IMR-90 (cell line): ENCODE data around the gene MICAL1. TPM values are rescaled to one million over a fixed set of nuclear protein-coding genes. Genes with fewer than 3 reads are reported as not detected.

Experiments used
- ATAC-seq: fragments of 200-7000 bp; cut with Tn5 transposase; 2 replicates; pipeline ENCODE4 v1.9.1; 2020; ENCODE audit warnings: low read depth, mild to moderate bottlenecking, moderate library complexity
- BruUV-seq: library from RNA; stranded (reverse); fragments of 400-500 nt; replicated peaks from 2 replicates; lab custom pipeline; 2021; lab: Mats Ljungman, UMichigan
- CTCF ChIA-PET: fragments of 300-600 bp; formaldehyde crosslinking; extraction: SDS; loops from one replicate; lab custom pipeline; 2021; ENCODE audit warnings: antibody characterized with exemption; lab: Yijun Ruan, JAX
- POLR2A ChIA-PET: fragments of 300-600 bp; sonication (Branson Sonifier 250); formaldehyde crosslinking; loops from one replicate; lab custom pipeline; 2022; ENCODE audit warnings: antibody characterized with exemption; ENCODE audit not compliant: unreplicated experiment; lab: Charles Lee
- DNase-seq: peaks from one replicate; pipeline ENCODE4 v3.0.0; 2013
- H2AFZ ChIP-seq: replicated peaks from 2 replicates; pipeline ENCODE3; 2013; ENCODE audit warnings: low read length, mild to moderate bottlenecking; ENCODE audit not compliant: poor library complexity
- H2AK5ac ChIP-seq: 2 replicates; pipeline ENCODE4 v1.6.1; 2013; ENCODE audit warnings: low read depth, low read length, inconsistent platforms
- H2AK9ac ChIP-seq: replicated peaks from 2 replicates; pipeline ENCODE3; 2013; ENCODE audit warnings: mild to moderate bottlenecking, low read depth, low read length, moderate library complexity; ENCODE audit not compliant: poor library complexity
- H2BK120ac ChIP-seq: 2 replicates; pipeline ENCODE4 v1.6.1; 2013; ENCODE audit warnings: low read depth, low read length, inconsistent platforms
- H2BK15ac ChIP-seq: 3 replicates; pipeline ENCODE4 v1.6.1; 2013; ENCODE audit warnings: low read depth, low read length, inconsistent platforms
- H2BK20ac ChIP-seq: 2 replicates; pipeline ENCODE4 v1.6.1; 2013; ENCODE audit warnings: low read depth, mild to moderate bottlenecking, inconsistent platforms, low read length, moderate library complexity
- H2BK5ac ChIP-seq: 2 replicates; pipeline ENCODE4 v1.6.1; 2013; ENCODE audit warnings: mild to moderate bottlenecking, low read depth, low read length, inconsistent platforms; ENCODE audit not compliant: poor library complexity, severe bottlenecking
- H3K14ac ChIP-seq: replicated peaks from 2 replicates; pipeline ENCODE4 v1.6.1; 2013; ENCODE audit warnings: low read depth, low read length, inconsistent platforms
- H3K18ac ChIP-seq: 2 replicates; pipeline ENCODE4 v1.6.1; 2013; ENCODE audit warnings: low read depth, low read length, control low read depth
- H3K23ac ChIP-seq: 2 replicates; pipeline ENCODE4 v1.6.1; 2013; ENCODE audit warnings: low read depth, low read length, inconsistent platforms
- H3K27ac ChIP-seq: 2 replicates; pipeline ENCODE4 v1.5.1; 2013; ENCODE audit warnings: mild to moderate bottlenecking, control low read depth, low read length; ENCODE audit not compliant: insufficient read depth
- H3K27me3 ChIP-seq: 2 replicates; pipeline ENCODE4 v1.6.1; 2013; ENCODE audit warnings: low read length; ENCODE audit not compliant: control insufficient read depth, insufficient read depth
- H3K36me3 ChIP-seq: 2 replicates; pipeline ENCODE4 v1.6.1; 2013; ENCODE audit warnings: low read length, mixed read lengths; ENCODE audit not compliant: control insufficient read depth, insufficient read depth
- H3K4ac ChIP-seq: 2 replicates; pipeline ENCODE4 v1.6.1; 2013; ENCODE audit warnings: low read depth, low read length, inconsistent platforms
- H3K4me1 ChIP-seq: 2 replicates; pipeline ENCODE4 v1.6.1; 2013; ENCODE audit warnings: low read length, mixed read lengths; ENCODE audit not compliant: control insufficient read depth, insufficient read depth
- H3K4me2 ChIP-seq: 2 replicates; pipeline ENCODE4 v1.6.1; 2013; ENCODE audit warnings: low read depth, mild to moderate bottlenecking, control low read depth, low read length, moderate library complexity
- H3K4me3 ChIP-seq: 2 replicates; pipeline ENCODE4 v1.5.1; 2013; ENCODE audit warnings: low read depth, mild to moderate bottlenecking, control low read depth, low read length, moderate library complexity; ENCODE audit not compliant: insufficient read depth
- H3K56ac ChIP-seq: 2 replicates; pipeline ENCODE4 v1.6.1; 2013; ENCODE audit warnings: low read length, inconsistent platforms; ENCODE audit not compliant: insufficient read depth; ENCODE audit errors: extremely low read depth
- H3K79me1 ChIP-seq, 2 experiments: 2 replicates each; pipeline ENCODE4 v1.6.1; 2013; ENCODE audit warnings: low read length in 2 of 2, inconsistent platforms in 1 of 2, low read depth in 1 of 2
- H3K9ac ChIP-seq: 2 replicates; pipeline ENCODE4 v1.6.1; 2013; ENCODE audit warnings: low read depth, low read length, control low read depth
- H3K9me1 ChIP-seq: 2 replicates; pipeline ENCODE4 v1.6.1; 2013; ENCODE audit warnings: low read length, inconsistent platforms; ENCODE audit not compliant: insufficient read depth
- H3K9me3 ChIP-seq: 2 replicates; pipeline ENCODE4 v1.6.1; 2013; ENCODE audit warnings: low read length; ENCODE audit not compliant: control insufficient read depth, insufficient read depth
- H4K20me1 ChIP-seq: 2 replicates; pipeline ENCODE4 v1.6.1; 2013; ENCODE audit warnings: low read length, inconsistent platforms; ENCODE audit not compliant: insufficient read depth
- H4K5ac ChIP-seq: 2 replicates; pipeline ENCODE4 v1.6.1; 2013; ENCODE audit warnings: mild to moderate bottlenecking, low read depth, low read length, control low read depth
- H4K8ac ChIP-seq, 2 experiments: 2 replicates each; pipeline ENCODE4 v1.6.1; 2013; ENCODE audit warnings: low read depth in 2 of 2, low read length in 2 of 2, control low read depth in 1 of 2, inconsistent platforms in 1 of 2
- H4K91ac ChIP-seq: 2 replicates; pipeline ENCODE4 v1.6.1; 2013; ENCODE audit warnings: low read depth, low read length, inconsistent platforms; ENCODE audit not compliant: insufficient read depth
- BHLHE40 ChIP-seq: fragments of 150-350 bp; IDR thresholded peaks from 2 replicates; pipeline ENCODE4 v1.6.1; 2016; ENCODE audit warnings: mild to moderate bottlenecking, low read depth, low read length
- CHD1 ChIP-seq: IDR thresholded peaks from 2 replicates; pipeline ENCODE4 v1.6.1; 2012; ENCODE audit warnings: low read depth, low read length, improper control_type of control experiment
- FOS ChIP-seq: fragments of 150-350 bp; IDR thresholded peaks from 2 replicates; pipeline ENCODE4 v1.6.1; 2016; ENCODE audit warnings: low read depth, low read length
- MAZ ChIP-seq: IDR thresholded peaks from 2 replicates; pipeline ENCODE4 v1.6.1; 2012; ENCODE audit warnings: low read depth, mild to moderate bottlenecking, low read length, improper control_type of control experiment, moderate library complexity, borderline replicate concordance
- MXI1 ChIP-seq: IDR thresholded peaks from 2 replicates; pipeline ENCODE4 v1.6.1; 2012; ENCODE audit warnings: low read depth, mild to moderate bottlenecking, low read length, moderate library complexity, borderline replicate concordance
- POLR2A ChIP-seq: IDR thresholded peaks from 2 replicates; pipeline ENCODE4 v1.6.1; 2012; ENCODE audit warnings: mild to moderate bottlenecking, low read depth, low read length
- RAD21 ChIP-seq: IDR thresholded peaks from 2 replicates; pipeline ENCODE4 v1.6.1; 2012; ENCODE audit warnings: low read length, improper control_type of control experiment
- RFX5 ChIP-seq: IDR thresholded peaks from 2 replicates; pipeline ENCODE4 v1.8.0; 2012; ENCODE audit warnings: low read depth, mild to moderate bottlenecking, low read length, moderate library complexity
- SMC3 ChIP-seq: fragments of 150-350 bp; IDR thresholded peaks from 2 replicates; pipeline ENCODE4 v1.6.1; 2016; ENCODE audit warnings: low read depth, mild to moderate bottlenecking, antibody characterized with exemption, low read length, moderate library complexity
- WGBS, 2 experiments: methylation state at CpG; one replicate each; pipeline versions ENCODE4 v1.1.5 to v1.1.7; 2013; ENCODE audit warnings: missing lambda C conversion rate in 2 of 2; ENCODE audit not compliant: insufficient read length in 1 of 2; ENCODE audit errors: extremely low coverage in 2 of 2; 5-methylcytosine and 5-hydroxymethylcytosine counted together
- dilution Hi-C: fragments of 300-500 bp; cut with HindIII; formaldehyde crosslinking; loops from one replicate; pipeline ENCODE4 v1.14.3; 2018; ENCODE audit warnings: low sequenced_read_pairs; ENCODE audit not compliant: unreplicated experiment
- in situ Hi-C: fragments of 300-500 bp; cut with MboI; formaldehyde crosslinking; loops from 3 replicates; pipeline ENCODE4 v1.14.3; 2019; ENCODE audit warnings: low sequenced_read_pairs, inconsistent platforms, mixed read lengths
- intact Hi-C: fragments of 100-400 bp; cut with micrococcal nuclease; formaldehyde crosslinking; loops from 2 replicates; pipeline ENCODE4 v1.10.0; 2022
- polyA plus RNA-seq, 3 experiments: library from polyadenylated mRNA; depleted of rRNA; stranded (reverse); fragments of >200 nt; gene quantifications; 2 replicates each; pipeline ENCODE4 v1.2.3, GENCODE V29; 2012; ENCODE audit warnings: low replicate concordance in 1 of 3
- total RNA-seq: library from RNA; depleted of rRNA; stranded (reverse); fragments of >200 nt; gene quantifications from 2 replicates; pipeline ENCODE4 v1.2.3, GENCODE V29; 2012
- TF ChIP-seq, protein P1 (sequence below): conservative IDR thresholded peaks from 2 replicates; pipeline ENCODE4 v1.5.1; 2012; ENCODE audit warnings: mild to moderate bottlenecking, low read depth, low read length, improper control_type of control experiment
- TF ChIP-seq, protein P2 (sequence below): fragments of 150-350 bp; IDR thresholded peaks from 2 replicates; pipeline ENCODE4 v1.6.1; 2017; ENCODE audit warnings: mild to moderate bottlenecking, antibody characterized with exemption, low read length, low read depth

The MICAL1 gene
- total and polyA plus RNA-seq, 2 of the 4 experiments (the other 2 are of a cell fraction) = 30.5 to 57.1 TPM

DNA sequence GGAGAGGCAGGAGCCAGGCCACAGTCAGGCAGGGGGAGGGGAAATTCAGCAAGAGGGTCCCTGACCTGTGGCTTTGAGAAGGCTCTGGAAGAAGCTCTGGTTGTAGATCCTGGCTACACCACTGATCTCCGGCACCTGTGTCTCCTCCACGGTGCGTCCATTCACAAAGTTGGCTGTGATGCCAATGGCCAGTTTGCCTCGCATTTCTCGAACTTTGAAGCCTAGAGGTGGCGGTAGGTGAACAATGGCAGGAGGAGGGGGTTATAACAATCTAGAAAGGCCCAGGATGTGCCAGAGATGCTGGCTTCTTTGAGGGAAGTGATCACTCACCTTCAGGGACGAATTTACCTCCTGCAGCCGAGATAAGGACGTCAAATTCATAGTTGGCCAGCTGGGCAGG lies 3.4 kb downstream of the MICAL1 start:
- BruUV-seq = no TSS peak
- Histone ChIP-seq H2AK5ac (no peak overlapping the region), H4K5ac (no peak overlapping the region), H2BK120ac (no peak overlapping the region), H3K4me2 (no peak overlapping the region), H2BK20ac (no peak overlapping the region), H3K23ac (no peak overlapping the region), H3K4me1 (peaks cover 9% of the 10 kb centered on the region), H3K79me1 (peaks cover 23 to 62% of the 10 kb centered on the region in 2 experiments), H3K27me3 (no peaks in the 10 kb centered on the region), H2AFZ (no peak overlapping the region), H3K4ac (no peak overlapping the region), H3K9me1 (peaks cover 19% of the 10 kb centered on the region), H3K56ac (no peak overlapping the region), H4K20me1 (peaks cover 7% of the 10 kb centered on the region; the same call in 1 of the 2 replicates), H2BK5ac (no peak overlapping the region), H3K36me3 (peaks cover 40% of the 10 kb centered on the region), H2AK9ac (peak overlapping the region; percentile 12), H3K9ac (no peak overlapping the region), H4K91ac (no peak overlapping the region), H3K4me3 (no peak overlapping the region), H2BK15ac (no peak overlapping the region), H3K18ac (no peak overlapping the region), H4K8ac (no peak overlapping the region), H3K27ac (no peak overlapping the region), H3K9me3 (no peaks in the 10 kb centered on the region), H3K14ac (no peak overlapping the region)
- ChIA-PET POLR2A (no interaction called here), CTCF (no interaction called here)
- intact Hi-C loops = no loop called here
- 100% methylated on average over 4 of the region's 9 CpGs; no CpG with 5 or more reads in 1 of the 2 experiments for WGBS, 2 experiments
- dilution Hi-C loops = no loop called here
- no peak for TF ChIP-seq RFX5
- no peak for TF ChIP-seq RAD21
- TF ChIP-seq BHLHE40 = no peak
- TF ChIP-seq FOS = no peak
- no peak for TF ChIP-seq POLR2A
- TF ChIP-seq, protein P1, sequence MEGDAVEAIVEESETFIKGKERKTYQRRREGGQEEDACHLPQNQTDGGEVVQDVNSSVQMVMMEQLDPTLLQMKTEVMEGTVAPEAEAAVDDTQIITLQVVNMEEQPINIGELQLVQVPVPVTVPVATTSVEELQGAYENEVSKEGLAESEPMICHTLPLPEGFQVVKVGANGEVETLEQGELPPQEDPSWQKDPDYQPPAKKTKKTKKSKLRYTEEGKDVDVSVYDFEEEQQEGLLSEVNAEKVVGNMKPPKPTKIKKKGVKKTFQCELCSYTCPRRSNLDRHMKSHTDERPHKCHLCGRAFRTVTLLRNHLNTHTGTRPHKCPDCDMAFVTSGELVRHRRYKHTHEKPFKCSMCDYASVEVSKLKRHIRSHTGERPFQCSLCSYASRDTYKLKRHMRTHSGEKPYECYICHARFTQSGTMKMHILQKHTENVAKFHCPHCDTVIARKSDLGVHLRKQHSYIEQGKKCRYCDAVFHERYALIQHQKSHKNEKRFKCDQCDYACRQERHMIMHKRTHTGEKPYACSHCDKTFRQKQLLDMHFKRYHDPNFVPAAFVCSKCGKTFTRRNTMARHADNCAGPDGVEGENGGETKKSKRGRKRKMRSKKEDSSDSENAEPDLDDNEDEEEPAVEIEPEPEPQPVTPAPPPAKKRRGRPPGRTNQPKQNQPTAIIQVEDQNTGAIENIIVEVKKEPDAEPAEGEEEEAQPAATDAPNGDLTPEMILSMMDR = no peak
- no peak for TF ChIP-seq CHD1
- no peak for TF ChIP-seq MXI1
- TF ChIP-seq, protein P2, sequence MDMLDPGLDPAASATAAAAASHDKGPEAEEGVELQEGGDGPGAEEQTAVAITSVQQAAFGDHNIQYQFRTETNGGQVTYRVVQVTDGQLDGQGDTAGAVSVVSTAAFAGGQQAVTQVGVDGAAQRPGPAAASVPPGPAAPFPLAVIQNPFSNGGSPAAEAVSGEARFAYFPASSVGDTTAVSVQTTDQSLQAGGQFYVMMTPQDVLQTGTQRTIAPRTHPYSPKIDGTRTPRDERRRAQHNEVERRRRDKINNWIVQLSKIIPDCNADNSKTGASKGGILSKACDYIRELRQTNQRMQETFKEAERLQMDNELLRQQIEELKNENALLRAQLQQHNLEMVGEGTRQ = no peak
- TF ChIP-seq MAZ = no peak
- TF ChIP-seq SMC3 = no peak
- in situ Hi-C loops = no loop called here
- DNase-seq (no peak), ATAC-seq (no peak)
